HG02642 (cell line): Measurements from ENCODE around the gene CIC.
"Not testable (repeated sequence)": the region's sequence is repeated elsewhere in the genome, so short reads cannot be mapped to it uniquely, and the experiment has no call there.

ENCODE experiments used
- ATAC-seq: cut with Tn5 transposase; IDR thresholded peaks from one replicate; pipeline ENCODE4 v1.9.1; 2021; ENCODE audit warnings: mild to moderate bottlenecking; ENCODE audit not compliant: unreplicated experiment, poor library complexity

The CIC gene

GRCh38 chr19:42254089-42254849, 14.8 kb upstream of the CIC start:
- ATAC-seq, result peak; percentile 44

GRCh38 chr19:42254850-42255765, 13.9 kb upstream of the CIC start, which contains the start of gene ERF:
TSS of gene ERF (minus strand) at chr19:42255128. CDS start at chr19:42254999, 129 bp downstream.
- peak; percentile 59 for ATAC-seq

- ATAC-seq, result no peak
Measured at GRCh38 chr19:42255766-42256745, 13.0 kb upstream of the CIC start.

GRCh38 chr19:42257842-42258241, 11.2 kb upstream of the CIC start:
- not testable (repeated sequence) for ATAC-seq

- ATAC-seq, result no peak
Measured at GRCh38 chr19:42261763-42262162, 7.3 kb upstream of the CIC start.

- not testable (repeated sequence) for ATAC-seq
Measured at GRCh38 chr19:42266105-42266504, 2.9 kb upstream of the CIC start.

GRCh38 chr19:42266928-42267603, 2.0 kb upstream of the CIC start:
- not testable (repeated sequence) for ATAC-seq

GRCh38 chr19:42267644-42268141, 1.4 kb upstream of the CIC start:
- no peak for ATAC-seq

DNA sequence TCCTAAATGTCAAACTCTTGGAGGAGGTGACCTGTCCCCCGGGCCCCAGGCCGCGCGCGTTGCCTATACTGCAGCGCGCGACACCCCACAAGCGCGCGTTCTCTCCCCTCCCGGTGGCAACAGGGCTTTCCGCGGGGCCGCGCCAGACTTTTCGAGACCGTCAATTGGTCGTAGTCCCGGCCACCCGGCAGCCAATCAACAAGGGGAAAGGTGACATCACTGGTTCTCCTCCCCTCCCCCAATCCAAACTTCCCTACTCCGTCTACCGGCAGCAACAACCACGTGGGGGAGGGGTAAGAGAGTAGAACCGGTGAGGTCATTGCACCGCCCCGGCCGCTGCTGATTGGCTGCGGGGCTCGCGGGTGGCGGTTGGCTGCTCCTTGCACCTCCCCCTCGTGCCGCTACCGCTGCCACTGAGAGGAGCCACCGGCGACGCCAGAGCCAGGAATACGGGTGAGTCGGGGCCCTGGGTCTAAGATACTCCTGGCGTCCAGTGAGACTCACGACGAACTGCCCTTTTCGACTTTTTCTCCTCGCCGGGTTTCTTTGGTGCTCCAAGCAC, 829 bp upstream of the CIC start:
- ATAC-seq, result peak; percentile 61

DNA sequence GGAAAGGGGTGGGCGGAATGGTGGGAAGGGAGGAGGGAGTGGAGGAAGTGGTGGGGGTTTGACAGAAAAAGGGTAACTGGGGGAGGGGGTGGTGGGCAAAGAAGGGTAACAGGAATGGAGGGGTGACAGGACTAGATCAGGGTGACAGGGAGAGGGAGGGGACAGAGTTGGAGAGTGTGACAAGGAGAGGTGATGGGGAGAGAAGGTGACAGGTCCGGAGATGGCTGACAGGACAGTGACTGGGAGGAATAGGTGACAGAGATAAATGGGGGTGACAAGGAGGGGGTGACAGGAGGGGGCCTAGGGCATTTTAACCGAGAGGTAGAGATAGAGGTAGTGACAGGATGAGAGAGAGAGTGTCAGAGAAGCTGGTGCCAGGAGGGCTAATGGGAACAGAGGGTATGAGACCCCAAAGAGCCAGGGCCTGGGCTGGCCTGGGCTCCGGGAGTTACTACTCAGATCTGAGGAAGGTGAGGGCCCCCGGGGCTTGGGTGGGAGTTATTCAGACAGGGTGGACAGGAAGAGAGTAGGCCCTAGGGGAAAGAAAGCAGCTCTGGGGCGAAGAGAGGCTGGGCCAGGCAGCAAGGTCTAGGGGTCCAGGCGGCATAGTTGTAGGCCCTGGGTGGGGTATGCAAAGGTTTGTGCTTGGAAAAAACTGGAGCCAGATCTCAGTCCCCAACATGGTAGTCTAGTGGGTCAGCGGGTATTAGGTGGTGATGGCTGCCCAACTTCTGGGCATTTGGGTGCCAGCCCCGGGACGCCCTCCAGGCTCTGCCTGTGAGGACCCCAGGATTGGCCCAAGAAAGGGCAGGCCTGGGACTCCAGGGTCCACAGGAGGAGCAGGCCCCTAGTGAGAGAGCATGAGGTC, 660 bp downstream of the CIC start:
- no peak for ATAC-seq

DNA sequence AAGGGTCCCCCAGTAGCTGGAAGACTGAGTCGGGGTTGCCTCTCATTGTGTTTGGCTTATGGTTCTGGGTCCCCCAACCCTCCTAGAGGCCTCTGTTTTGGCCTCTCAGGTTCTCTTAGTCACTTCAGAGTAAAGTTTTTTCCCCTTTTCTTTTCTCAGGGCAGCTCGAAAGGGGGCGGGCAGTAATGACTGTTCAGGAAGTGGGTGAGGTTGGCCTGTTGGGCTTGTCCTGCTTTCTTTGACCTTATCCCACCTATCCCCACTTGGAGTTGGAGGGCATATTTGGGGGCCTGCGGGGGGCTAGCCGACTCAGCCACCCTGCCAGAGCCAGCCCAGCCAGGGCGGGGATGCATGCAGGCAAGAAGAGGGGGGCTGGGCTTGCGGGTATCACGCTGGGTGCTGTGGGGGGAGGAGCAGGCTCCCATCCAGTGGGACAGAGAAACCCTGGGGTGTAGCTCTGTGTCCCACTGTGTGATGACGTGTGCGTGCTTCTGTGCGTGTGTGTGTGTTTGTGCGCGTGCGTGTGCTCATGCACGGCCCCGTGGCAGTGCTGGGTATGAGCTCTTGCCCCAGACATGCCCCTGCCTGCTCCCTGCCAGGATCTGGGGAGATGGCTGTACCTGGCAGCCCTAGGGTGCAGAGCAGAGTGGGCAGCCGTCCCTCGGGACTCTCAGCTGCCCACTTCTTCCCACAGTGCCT, 1.4 kb downstream of the CIC start:
- no peak for ATAC-seq

- no peak for ATAC-seq
Measured at GRCh38 chr19:42271045-42271419, 2.0 kb downstream of the CIC start.

DNA sequence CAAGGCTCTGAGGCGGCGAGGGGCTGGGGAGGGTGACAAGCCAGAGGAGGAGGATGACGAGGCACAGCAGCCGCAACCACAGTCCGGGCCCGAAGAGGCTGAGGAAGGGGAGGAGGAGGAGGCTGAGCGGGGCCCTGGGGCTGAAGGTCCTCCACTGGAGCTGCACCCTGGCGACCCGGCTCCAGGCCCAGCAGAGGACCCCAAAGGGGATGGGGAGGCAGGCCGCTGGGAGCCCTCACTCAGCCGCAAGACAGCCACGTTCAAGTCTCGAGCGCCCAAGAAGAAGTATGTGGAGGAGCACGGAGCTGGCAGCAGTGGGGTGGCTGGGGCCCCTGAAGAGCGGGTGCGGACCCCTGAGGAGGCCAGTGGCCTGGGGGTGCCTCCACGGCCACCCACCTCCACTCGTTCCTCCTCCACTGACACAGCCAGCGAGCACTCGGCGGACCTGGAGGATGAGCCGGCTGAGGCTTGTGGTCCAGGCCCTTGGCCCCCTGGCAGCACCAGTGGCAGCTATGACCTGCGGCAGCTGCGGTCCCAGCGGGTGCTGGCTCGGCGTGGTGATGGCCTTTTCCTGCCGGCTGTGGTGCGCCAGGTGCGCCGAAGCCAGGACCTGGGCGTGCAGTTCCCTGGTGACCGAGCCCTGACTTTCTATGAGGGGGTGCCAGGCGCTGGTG, 2.9 kb downstream of the CIC start:
- ATAC-seq, result no peak

DNA sequence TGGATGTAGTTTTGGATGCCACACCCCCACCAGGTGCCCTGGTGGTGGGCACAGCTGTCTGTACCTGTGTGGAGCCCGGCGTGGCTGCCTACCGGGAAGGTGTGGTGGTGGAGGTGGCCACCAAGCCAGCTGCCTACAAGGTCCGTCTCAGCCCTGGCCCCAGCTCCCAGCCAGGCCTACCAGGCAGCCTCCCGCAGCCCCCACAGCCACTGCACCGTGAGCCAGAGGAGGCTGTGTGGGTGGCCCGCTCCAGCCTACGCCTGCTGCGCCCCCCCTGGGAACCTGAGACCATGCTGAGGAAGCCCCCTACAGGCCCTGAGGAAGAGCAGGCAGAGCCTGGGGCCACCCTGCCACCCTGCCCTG, 3.5 kb downstream of the CIC start:
- no peak for ATAC-seq

- no peak for ATAC-seq
Measured at GRCh38 chr19:42272989-42273406, 3.9 kb downstream of the CIC start.

DNA sequence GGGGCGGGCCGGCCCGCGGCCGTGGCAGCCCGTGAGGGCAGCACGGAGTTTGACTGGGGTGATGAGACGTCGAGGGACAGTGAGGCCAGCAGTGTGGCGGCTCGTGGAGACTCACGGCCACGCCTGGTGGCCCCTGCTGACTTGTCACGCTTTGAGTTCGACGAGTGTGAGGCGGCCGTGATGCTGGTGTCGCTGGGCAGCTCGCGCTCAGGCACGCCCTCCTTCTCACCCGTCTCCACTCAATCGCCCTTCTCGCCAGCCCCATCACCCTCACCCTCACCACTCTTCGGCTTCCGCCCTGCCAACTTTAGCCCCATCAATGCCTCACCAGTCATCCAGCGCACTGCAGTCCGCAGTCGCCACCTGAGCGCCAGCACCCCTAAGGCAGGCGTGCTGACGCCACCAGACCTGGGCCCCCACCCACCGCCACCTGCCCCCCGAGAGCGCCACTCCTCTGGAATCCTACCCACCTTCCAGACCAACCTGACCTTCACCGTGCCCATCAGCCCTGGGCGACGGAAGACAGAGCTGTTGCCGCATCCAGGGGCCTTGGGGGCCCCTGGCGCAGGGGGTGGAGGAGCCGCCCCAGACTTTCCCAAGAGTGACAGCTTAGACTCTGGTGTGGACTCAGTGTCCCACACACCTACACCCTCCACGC, 4.5 kb downstream of the CIC start:
- no peak for ATAC-seq
